HepG2 (cell line): ENCODE results near the gene PCA3.

Source experiments
- EP300 ChIP-seq, 3 experiments: sonication (generic) in 1 of 3; formaldehyde crosslinking in 1 of 3; IDR thresholded peaks; 2 replicates each; pipeline versions ENCODE4 v1.5.1 to v1.6.1; 2011 to 2020; ENCODE audit warnings: low read depth in 2 of 3, low read length in 2 of 3, borderline replicate concordance in 1 of 3, improper control_type of control experiment in 1 of 3, mild to moderate bottlenecking in 1 of 3, missing genetic modification reagents in 1 of 3, moderate library complexity in 1 of 3
- EZH2 ChIP-seq: conservative IDR thresholded peaks from 2 replicates; pipeline ENCODE4 v1.6.1; 2012; ENCODE audit warnings: mild to moderate bottlenecking, low read depth, low read length, moderate library complexity
- HMG20B ChIP-seq: conservative IDR thresholded peaks from 2 replicates; pipeline ENCODE4 v1.6.1; 2016; ENCODE audit warnings: missing genetic modification reagents, missing compliant biosample characterization
- HOXA3 ChIP-seq: sonication (generic); formaldehyde crosslinking; IDR thresholded peaks from 2 replicates; pipeline ENCODE4 v1.5.0; 2020; ENCODE audit warnings: missing genetic modification reagents
- POLR2AphosphoS5 ChIP-seq: IDR thresholded peaks from 2 replicates; pipeline ENCODE4 v1.6.1; 2012; ENCODE audit warnings: low read depth, low read length
- SIX4 ChIP-seq: sonication (generic); formaldehyde crosslinking; IDR thresholded peaks from 2 replicates; pipeline ENCODE4 v1.4.0; 2020; ENCODE audit warnings: missing genetic modification reagents
- SP2 ChIP-seq: sonication (generic); formaldehyde crosslinking; IDR thresholded peaks from 2 replicates; pipeline ENCODE4 v1.5.1; 2020; ENCODE audit warnings: mild to moderate bottlenecking, missing genetic modification reagents
- SUZ12 ChIP-seq: fragments of 150-350 bp; IDR thresholded peaks from 2 replicates; pipeline ENCODE4 v1.6.1; 2014; ENCODE audit warnings: low read depth, low read length
- ZBTB33 ChIP-seq: sonication (generic); formaldehyde crosslinking; IDR thresholded peaks from 2 replicates; pipeline ENCODE4 v1.4.0; 2020; ENCODE audit warnings: missing genetic modification reagents
- ZBTB34 ChIP-seq: sonication (generic); formaldehyde crosslinking; IDR thresholded peaks from 2 replicates; pipeline ENCODE4 v1.8.0; 2022; ENCODE audit warnings: mild to moderate bottlenecking, missing genetic modification reagents
- ZNF180 ChIP-seq: sonication (generic); formaldehyde crosslinking; IDR thresholded peaks from 2 replicates; pipeline ENCODE4 v1.4.0; 2020; ENCODE audit warnings: low read depth, missing genetic modification reagents, borderline replicate concordance
- TF ChIP-seq, protein P1 (sequence below): sonication (generic); formaldehyde crosslinking; IDR thresholded peaks from 2 replicates; pipeline ENCODE4 v1.5.0; 2020; ENCODE audit warnings: mild to moderate bottlenecking, missing genetic modification reagents, moderate library complexity
- TF ChIP-seq, protein P2 (sequence below): sonication (generic); formaldehyde crosslinking; IDR thresholded peaks from 2 replicates; pipeline ENCODE4 v1.4.0; 2020; ENCODE audit warnings: low read depth, mild to moderate bottlenecking, missing genetic modification reagents

DNA sequence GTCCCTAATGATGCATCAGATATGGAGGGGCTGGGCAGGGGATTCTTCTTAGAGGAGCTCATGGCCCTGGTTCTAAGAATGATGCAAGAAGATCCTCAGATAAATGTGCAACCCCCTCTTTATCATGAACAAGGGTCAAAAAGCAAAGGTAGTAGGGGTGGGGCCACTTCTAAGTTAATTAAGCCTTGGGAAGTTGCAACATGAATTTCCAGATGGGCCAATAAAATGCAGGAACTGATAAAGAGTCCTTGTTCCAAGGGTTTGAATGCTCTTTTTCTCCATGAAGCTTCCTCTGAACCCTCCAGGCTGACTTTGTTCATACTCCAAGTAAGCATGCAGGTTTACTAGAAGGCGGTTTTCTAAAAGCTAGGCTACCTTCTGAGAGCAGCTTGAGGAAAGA, 25.6 kb downstream of the PCA3 start:
- TF ChIP-seq, protein P1, sequence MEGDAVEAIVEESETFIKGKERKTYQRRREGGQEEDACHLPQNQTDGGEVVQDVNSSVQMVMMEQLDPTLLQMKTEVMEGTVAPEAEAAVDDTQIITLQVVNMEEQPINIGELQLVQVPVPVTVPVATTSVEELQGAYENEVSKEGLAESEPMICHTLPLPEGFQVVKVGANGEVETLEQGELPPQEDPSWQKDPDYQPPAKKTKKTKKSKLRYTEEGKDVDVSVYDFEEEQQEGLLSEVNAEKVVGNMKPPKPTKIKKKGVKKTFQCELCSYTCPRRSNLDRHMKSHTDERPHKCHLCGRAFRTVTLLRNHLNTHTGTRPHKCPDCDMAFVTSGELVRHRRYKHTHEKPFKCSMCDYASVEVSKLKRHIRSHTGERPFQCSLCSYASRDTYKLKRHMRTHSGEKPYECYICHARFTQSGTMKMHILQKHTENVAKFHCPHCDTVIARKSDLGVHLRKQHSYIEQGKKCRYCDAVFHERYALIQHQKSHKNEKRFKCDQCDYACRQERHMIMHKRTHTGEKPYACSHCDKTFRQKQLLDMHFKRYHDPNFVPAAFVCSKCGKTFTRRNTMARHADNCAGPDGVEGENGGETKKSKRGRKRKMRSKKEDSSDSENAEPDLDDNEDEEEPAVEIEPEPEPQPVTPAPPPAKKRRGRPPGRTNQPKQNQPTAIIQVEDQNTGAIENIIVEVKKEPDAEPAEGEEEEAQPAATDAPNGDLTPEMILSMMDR (CRISPR knock-in tag) = no peak
- TF ChIP-seq EP300 (IDR thresholded peaks at IDR 0.05; ENCODE audit: low read depth in 2 of 2, low read length in 2 of 2) (no peak), EP300 (CRISPR knock-in tag; IDR thresholded peaks at IDR 0.05; ENCODE audit: borderline replicate concordance) (no peak), EZH2 (no peak), ZBTB33 (CRISPR knock-in tag) (no peak), ZBTB34 (CRISPR knock-in tag) (no peak), SUZ12 (no peak), POLR2AphosphoS5 (no peak), HOXA3 (CRISPR knock-in tag) (no peak), ZNF180 (no peak), SP2 (no peak), HMG20B (CRISPR knock-in tag) (no peak), SIX4 (CRISPR knock-in tag) (no peak)
- TF ChIP-seq, protein P2, sequence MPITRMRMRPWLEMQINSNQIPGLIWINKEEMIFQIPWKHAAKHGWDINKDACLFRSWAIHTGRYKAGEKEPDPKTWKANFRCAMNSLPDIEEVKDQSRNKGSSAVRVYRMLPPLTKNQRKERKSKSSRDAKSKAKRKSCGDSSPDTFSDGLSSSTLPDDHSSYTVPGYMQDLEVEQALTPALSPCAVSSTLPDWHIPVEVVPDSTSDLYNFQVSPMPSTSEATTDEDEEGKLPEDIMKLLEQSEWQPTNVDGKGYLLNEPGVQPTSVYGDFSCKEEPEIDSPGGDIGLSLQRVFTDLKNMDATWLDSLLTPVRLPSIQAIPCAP = no peak
